ENCODE measurements around the gene GMPR2.
A peak's percentile ranks its signal among the peaks of the same experiment; 100 is the strongest.
"Not testable (repeated sequence)": the region's sequence is repeated elsewhere in the genome, so short reads cannot be mapped to it uniquely, and the experiment has no call there.

Gene GMPR2

GRCh38 chr14:24203249-24203886 lies 29.4 kb upstream of the GMPR2 start:
- not testable (repeated sequence) for DNase-seq

- DNase-seq = no peak
These were observed 28.3 kb upstream of the GMPR2 start for GRCh38 chr14:24204163-24205146.

GRCh38 chr14:24206260-24207103 lies 26.2 kb upstream of the GMPR2 start:
- no peak for DNase-seq

- DNase-seq = no peak
These were observed 25.6 kb upstream of the GMPR2 start for GRCh38 chr14:24207104-24207551.

- no peak for DNase-seq
These were observed 25.1 kb upstream of the GMPR2 start for GRCh38 chr14:24207625-24208024.

- DNase-seq = no peak
These were observed 21.4 kb upstream of the GMPR2 start for GRCh38 chr14:24211311-24211710.

- peak; percentile 95 for DNase-seq
These were observed 19.5 kb upstream of the GMPR2 start, which contains the start of gene CHMP4A for GRCh38 chr14:24212924-24213865. Gene CHMP4A, minus strand, starts transcription at chr14:24213488. Its CDS starts 49 bp downstream, at chr14:24213439.

GRCh38 chr14:24213866-24214662 lies 18.7 kb upstream of the GMPR2 start:
- no peak for DNase-seq

GRCh38 chr14:24215495-24216344 lies 17.0 kb upstream of the GMPR2 start, which contains the start of gene MDP1:
Gene MDP1, minus strand, starts transcription at chr14:24216066. Its CDS starts 111 bp downstream, at chr14:24215955.
- peak; percentile 84 for DNase-seq

GRCh38 chr14:24216345-24216699 lies 16.4 kb upstream of the GMPR2 start:
- DNase-seq = no peak

- not testable (repeated sequence) for DNase-seq
These were observed 15.9 kb upstream of the GMPR2 start for GRCh38 chr14:24216876-24217275.

GRCh38 chr14:24219080-24219479 lies 13.6 kb upstream of the GMPR2 start:
- no peak for DNase-seq

- no peak for DNase-seq
These were observed 13.2 kb upstream of the GMPR2 start for GRCh38 chr14:24219521-24219920.

GRCh38 chr14:24222987-24223386 lies 9.7 kb upstream of the GMPR2 start:
- not testable (repeated sequence) for DNase-seq

- no peak for DNase-seq
These were observed 8.1 kb upstream of the GMPR2 start for GRCh38 chr14:24224618-24225071.

- DNase-seq = no peak
These were observed 6.3 kb upstream of the GMPR2 start for GRCh38 chr14:24226473-24226872.

GRCh38 chr14:24228902-24229301 lies 3.8 kb upstream of the GMPR2 start:
- no peak for DNase-seq

- DNase-seq = no peak
These were observed 1.2 kb upstream of the GMPR2 start for GRCh38 chr14:24231263-24232120.

Measured in NCI-H1436 (cell line).